Muscle layer of colon (tissue), 2 donors: ENCODE data around the gene EVC.
"Not testable (repeated sequence)": the region's sequence is repeated elsewhere in the genome, so short reads cannot be mapped to it uniquely, and the experiment has no call there.

Experiments used
- H3K27ac ChIP-seq: one replicate; pipeline ENCODE4 v1.7.0; 2013; ENCODE audit warnings: low read depth, mild to moderate bottlenecking, low read length, moderate library complexity
- H3K27me3 ChIP-seq, 2 donors: one replicate each; pipeline ENCODE4 v1.7.0; 2013; ENCODE audit warnings: low read length in 2 of 2, mild to moderate bottlenecking in 2 of 2; ENCODE audit not compliant: insufficient read depth in 2 of 2, control insufficient read depth in 1 of 2
- H3K36me3 ChIP-seq: one replicate; pipeline ENCODE4 v1.7.0; 2013; ENCODE audit warnings: mild to moderate bottlenecking, low read length; ENCODE audit not compliant: insufficient read depth
- H3K4me1 ChIP-seq: one replicate; pipeline ENCODE4 v1.7.0; 2013; ENCODE audit warnings: mild to moderate bottlenecking, low read length; ENCODE audit not compliant: insufficient read depth
- H3K4me3 ChIP-seq, 2 donors: one replicate each; pipeline ENCODE4 v1.7.0; 2013; ENCODE audit warnings: low read length in 2 of 2, low read depth in 1 of 2, mild to moderate bottlenecking in 1 of 2, moderate library complexity in 1 of 2
- H3K9ac ChIP-seq: one replicate; pipeline ENCODE4 v1.7.0; 2013; ENCODE audit warnings: low read length
- H3K9me3 ChIP-seq: one replicate; pipeline ENCODE4 v1.7.0; 2013; ENCODE audit warnings: mild to moderate bottlenecking, low read length
- donor health status: abdominal sarcoma.
- donor health status: Adenocarcinoma of cecum.

The EVC gene

DNA sequence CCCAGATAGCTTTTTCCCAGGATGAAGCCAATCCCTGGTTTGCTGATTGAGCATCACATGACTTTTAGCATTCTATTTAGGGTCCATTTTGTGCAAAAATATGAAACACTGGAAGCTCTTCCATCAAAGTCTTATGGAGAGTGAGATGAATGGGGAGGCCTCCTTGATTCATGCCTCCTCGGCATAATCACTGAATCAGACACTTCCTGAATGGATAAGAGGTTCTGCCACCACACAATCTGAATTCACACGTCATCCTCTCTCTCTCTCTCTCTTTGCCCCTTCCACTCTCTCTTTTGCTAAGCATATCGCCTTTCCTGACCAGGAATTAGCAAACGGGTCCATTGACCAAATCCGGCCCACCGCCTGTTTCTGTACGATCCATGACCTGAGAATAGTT is 113.2 kb downstream of the EVC start:
- peaks cover 6% of the 10 kb centered on the region for H3K4me1 ChIP-seq
- H3K27me3 ChIP-seq: no peaks in the 10 kb centered on the region
- no peak overlapping the region for H3K9ac ChIP-seq
- H3K4me3 ChIP-seq: no peak overlapping the region
- no peaks in the 10 kb centered on the region for H3K9me3 ChIP-seq
- peaks cover 19% of the 10 kb centered on the region for H3K36me3 ChIP-seq
- no peak overlapping the region for H3K27ac ChIP-seq

DNA sequence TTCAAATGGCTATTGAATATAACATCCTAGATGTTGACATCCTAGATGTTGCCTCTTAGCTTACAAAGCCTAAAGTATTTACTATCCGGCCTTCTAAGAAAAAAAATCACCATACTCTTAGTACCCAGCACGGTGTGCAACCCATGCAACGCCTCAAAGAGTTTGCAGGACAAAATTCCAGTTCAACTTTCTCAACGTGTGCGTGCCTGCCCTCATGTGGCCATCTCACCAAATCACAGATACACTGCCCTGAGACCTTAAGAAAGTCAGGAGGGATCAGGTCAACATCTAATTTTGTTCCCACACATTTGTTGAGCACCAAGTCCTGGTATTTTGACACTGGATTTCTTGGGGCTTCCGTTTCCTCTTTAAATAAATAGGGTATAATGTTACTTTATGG is 113.6 kb downstream of the EVC start:
- Histone ChIP-seq H3K9ac (no peak overlapping the region), H3K9me3 (no peaks in the 10 kb centered on the region), H3K36me3 (peaks cover 19% of the 10 kb centered on the region), H3K27me3 (no peaks in the 10 kb centered on the region), H3K27ac (no peak overlapping the region), H3K4me1 (peaks cover 6% of the 10 kb centered on the region), H3K4me3 (no peak overlapping the region)

DNA sequence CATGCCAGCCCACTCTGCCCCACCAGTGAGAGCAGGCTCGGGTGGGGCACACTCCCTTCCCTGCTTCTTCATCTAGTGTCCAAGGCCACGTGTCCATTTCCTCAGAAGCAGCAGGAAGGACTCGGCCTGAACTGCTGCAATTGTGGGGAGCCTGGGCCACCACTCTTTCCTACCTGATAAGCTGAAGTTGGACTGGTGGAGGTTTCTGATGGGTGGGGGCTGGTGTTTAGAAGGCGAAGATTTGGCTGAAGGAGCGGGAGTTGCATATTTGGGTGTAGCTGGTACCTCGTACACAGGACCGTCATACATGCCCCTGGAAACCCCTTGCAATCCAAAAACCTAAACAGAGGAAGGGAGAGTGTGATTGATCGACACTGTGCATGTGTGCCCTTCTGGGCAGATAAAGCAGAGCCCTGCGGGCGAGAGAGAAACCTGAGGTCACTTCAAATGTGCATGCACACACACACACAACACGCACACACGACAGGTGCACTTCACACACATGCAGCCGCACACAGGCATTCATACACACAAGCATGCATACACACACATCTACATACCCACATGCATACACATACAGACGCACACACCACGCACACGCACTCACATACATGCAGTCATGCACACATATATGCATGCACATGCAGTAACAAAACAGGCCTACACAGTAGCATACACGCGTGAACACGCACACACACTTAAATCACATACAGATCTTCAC is 114.5 kb downstream of the EVC start:
- H3K9me3 ChIP-seq: no peaks in the 10 kb centered on the region
- no peak overlapping the region for H3K27ac ChIP-seq
- no peak overlapping the region for H3K4me3 ChIP-seq
- H3K36me3 ChIP-seq: peaks cover 19% of the 10 kb centered on the region
- no peaks in the 10 kb centered on the region for H3K27me3 ChIP-seq
- peaks cover 6% of the 10 kb centered on the region for H3K4me1 ChIP-seq
- H3K9ac ChIP-seq: no peak overlapping the region

DNA sequence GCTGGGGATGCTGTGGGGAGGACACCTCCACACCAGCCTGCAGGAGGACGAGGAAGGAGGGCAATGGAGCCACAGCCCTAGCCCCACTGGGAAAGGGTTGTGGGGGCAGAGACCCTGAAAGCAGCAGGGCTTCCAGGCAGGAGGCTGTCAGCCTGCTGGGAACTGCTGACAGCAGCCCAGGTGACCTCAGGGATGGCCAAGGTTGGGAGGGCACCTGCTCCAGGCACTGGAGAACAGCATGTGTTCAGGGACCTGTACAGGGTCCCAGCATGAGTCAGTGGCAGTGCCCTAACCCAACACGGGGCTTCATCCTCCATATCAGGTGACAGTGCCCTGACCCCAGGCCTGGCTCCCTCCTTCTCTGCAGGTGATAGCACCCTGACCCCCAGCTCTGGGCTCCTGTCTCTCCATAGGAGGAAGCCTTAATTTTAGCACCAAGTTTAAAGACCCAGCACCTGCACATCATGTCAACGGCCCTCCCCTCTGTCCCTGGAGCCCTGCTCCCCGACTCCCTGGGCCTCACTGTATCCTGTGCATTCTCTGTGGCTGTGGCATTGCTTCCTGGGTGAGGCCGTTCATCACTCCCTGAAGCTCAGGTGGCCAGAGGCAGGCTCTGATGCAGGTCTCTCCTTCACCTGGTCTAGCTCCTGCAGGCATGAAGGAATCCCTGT is 115.6 kb downstream of the EVC start:
- no peak overlapping the region for H3K4me3 ChIP-seq
- no peaks in the 10 kb centered on the region for H3K9me3 ChIP-seq
- H3K27ac ChIP-seq: no peak overlapping the region
- H3K36me3 ChIP-seq: peaks cover 10% of the 10 kb centered on the region
- H3K4me1 ChIP-seq: peaks cover 6% of the 10 kb centered on the region
- H3K27me3 ChIP-seq: no peaks in the 10 kb centered on the region
- no peak overlapping the region for H3K9ac ChIP-seq

DNA sequence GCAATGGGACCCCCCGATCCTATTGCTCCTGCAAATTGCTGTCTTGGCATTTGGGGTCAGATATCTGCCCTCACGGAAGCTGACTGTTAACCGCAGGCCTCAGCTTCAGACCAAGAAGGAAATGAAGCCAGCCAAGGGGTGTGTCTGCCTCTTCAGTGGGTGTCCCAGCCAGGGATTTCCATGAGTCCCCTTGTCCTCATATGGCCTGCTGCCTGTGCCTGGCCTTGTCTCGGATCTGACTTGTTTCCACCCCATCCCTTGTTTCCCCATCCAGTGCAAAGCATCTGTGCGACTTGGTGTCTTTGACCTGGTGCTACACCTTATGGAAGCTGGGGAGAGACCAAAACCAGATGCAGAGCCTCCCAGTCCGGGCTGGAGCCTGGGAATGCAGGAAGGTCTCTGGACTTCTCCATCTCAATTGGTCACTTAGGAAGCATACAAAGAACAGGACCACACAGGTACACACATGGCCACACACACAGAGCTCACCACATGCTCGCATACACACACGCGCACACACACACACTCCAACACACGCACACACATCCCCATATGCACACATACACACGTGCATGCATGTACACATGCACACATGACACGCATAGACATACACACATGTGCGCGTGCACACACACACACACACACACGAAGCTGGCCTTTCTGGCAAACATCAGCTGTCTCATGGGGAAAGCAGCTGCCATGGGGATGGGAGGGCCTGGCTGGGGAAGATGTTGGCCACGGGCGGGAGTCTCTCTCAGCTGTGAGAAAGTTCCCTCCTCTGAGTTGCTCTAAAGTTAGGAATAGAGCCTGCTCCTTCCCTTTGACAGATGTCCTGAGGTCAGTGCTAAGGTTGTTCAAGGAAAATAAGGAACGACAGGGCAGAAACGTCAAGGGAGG is 116.4 kb downstream of the EVC start:
- Histone ChIP-seq H3K4me3 (no peak overlapping the region), H3K36me3 (peaks cover 3% of the 10 kb centered on the region), H3K9ac (no peak overlapping the region)

DNA sequence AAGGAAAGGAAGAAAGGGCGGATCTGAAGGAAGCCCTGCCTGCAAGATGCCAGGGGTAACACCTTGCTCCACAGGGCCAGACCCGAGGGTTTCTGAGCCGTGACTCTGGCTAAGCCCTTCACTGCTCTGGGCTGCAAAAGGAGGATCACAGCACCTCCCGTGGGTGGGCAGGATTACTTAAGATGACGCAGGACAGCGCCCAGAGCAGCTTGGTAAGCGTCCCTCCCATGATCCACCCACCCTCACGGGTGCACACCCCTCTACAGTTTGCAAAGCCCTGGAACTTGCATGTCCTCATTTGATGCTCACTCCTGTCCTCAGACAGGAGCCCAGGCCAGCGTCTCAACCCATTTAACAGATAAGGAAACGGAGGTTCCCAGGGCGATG is 117.0 kb downstream of the EVC start:
- H3K36me3 ChIP-seq: peaks cover 3% of the 10 kb centered on the region
- no peak overlapping the region for H3K9ac ChIP-seq
- no peak overlapping the region for H3K27ac ChIP-seq
- peaks cover 6% of the 10 kb centered on the region for H3K4me1 ChIP-seq
- H3K27me3 ChIP-seq: no peaks in the 10 kb centered on the region
- H3K4me3 ChIP-seq: no peak overlapping the region
- no peaks in the 10 kb centered on the region for H3K9me3 ChIP-seq

More for the DNA sequence above, 116.4 kb downstream of the EVC start:
- Histone ChIP-seq H3K4me1 (peaks cover 6% of the 10 kb centered on the region), H3K9me3 (no peaks in the 10 kb centered on the region), H3K27ac (no peak overlapping the region), H3K27me3 (no peaks in the 10 kb centered on the region)

DNA sequence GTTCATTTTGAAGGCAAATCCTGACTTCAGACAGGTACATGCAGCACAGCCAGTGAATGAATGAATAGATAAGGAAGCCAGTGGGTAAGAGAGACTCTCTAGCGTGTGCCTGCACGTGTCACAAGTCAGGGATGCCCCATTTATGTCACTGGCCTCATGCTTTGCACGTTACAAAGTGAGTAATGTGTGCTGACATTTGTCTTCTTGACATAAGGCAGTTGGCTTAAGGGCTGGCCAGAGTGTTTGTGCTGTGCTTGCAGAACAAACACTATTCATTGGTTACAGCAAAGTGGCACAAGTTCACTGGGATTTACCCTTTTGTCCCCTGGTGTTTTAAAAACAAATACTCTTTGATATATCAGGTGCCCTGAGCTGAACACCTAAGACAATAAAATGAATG is 125.9 kb downstream of the EVC start:
- H3K9me3 ChIP-seq: no peaks in the 10 kb centered on the region
- no peaks in the 10 kb centered on the region for H3K27me3 ChIP-seq
- H3K4me1 ChIP-seq: peaks cover 4% of the 10 kb centered on the region
- H3K27ac ChIP-seq: no peak overlapping the region
- H3K9ac ChIP-seq: no peak overlapping the region
- no peaks in the 10 kb centered on the region for H3K36me3 ChIP-seq
- no peak overlapping the region for H3K4me3 ChIP-seq

DNA sequence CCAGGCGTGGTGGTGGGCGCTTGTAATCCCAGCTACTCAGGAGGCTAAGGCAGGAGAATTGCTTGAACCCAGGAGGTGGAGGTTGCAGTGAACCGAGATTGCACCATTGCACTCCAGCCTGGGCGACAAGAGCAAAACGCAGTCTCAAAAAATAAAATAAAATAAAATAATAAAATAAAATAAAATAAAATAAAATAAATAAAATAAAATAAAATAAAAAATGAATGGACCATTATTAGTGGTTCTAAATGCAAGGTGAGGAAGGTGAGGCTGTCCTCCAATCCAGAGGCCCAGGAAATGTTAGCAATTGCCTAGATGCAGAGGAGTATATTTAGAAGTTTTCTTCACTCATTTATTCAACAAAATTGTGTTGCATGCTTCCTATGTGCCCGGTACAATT is 126.5 kb downstream of the EVC start:
- H3K36me3 ChIP-seq, H3K9ac ChIP-seq, H3K27ac ChIP-seq, H3K4me3 ChIP-seq, H3K9me3 ChIP-seq, H3K4me1 ChIP-seq, H3K27me3 ChIP-seq: not testable (repeated sequence)

DNA sequence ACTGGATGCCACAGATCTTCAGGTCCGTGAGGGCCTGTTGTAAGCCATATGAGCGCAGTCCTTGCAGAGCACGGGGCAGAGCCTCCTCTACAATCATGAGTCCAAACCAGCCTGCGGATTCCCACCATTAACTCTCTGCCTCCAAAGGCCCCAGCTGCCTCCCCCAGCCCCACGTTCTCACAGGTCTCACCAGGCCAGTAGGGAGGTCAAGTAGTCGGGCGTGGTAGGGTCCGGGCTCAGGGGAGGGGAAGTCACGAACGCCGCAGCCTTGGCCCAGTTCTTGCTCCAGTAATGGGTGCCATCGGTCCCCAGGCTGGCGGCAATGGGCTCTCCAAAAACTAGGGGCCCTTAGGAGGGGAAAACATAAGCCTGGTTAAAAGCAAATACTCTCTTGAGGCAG is 128.3 kb downstream of the EVC start:
- Histone ChIP-seq H3K9ac (no peak overlapping the region), H3K4me3 (no peak overlapping the region), H3K9me3 (no peaks in the 10 kb centered on the region), H3K4me1 (peaks cover 9% of the 10 kb centered on the region), H3K36me3 (no peaks in the 10 kb centered on the region), H3K27ac (no peak overlapping the region), H3K27me3 (no peaks in the 10 kb centered on the region)

DNA sequence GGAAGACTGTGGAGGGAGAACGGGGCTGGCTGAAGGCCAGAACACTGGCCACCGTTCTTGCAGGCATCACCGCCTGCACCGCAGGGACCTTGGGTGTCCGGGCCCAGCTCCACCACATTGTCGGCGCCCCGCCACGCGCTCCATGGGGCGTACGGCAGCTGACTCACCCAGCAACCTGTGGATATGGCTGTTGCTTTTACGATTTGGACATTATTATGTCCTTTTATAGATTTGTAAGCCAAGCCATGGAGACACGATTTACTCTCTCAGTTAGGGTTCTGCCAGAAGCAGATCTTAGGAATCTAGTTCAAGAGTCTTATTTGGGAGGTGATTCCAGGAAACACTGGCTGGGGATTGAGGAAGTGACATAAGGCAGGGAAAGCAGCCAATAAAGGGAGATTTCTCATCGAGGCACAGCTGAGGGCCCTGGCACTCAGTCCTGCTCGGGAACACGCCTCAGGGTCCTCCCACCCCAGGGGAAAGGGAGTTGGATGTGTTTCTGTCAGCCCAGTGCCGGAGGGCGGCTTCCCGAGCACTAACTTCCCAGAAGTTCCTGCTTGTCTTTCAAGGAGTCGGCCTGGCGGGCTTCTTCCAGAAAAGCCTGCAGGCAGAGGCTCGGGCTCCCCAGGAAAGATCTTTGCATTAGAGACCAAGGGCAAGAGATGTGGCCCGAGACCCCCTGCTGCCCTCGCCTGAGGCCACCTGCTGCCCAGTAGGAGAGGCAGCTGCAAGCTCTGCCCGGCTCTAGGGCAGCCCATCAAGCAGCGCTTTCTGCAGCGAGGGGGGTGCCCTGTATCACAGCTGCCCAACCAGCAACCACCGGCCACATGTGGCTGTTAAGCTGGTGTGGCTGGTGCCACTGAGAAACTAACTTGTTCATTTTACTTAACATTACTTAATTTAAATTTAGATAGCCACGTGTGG is 129.0 kb downstream of the EVC start:
- Histone ChIP-seq H3K27ac (peak overlapping the region; percentile 12), H3K4me1 (peaks cover 16% of the 10 kb centered on the region), H3K27me3 (no peaks in the 10 kb centered on the region), H3K4me3 (no peak overlapping the region), H3K36me3 (no peaks in the 10 kb centered on the region), H3K9ac (no peak overlapping the region), H3K9me3 (no peaks in the 10 kb centered on the region)

DNA sequence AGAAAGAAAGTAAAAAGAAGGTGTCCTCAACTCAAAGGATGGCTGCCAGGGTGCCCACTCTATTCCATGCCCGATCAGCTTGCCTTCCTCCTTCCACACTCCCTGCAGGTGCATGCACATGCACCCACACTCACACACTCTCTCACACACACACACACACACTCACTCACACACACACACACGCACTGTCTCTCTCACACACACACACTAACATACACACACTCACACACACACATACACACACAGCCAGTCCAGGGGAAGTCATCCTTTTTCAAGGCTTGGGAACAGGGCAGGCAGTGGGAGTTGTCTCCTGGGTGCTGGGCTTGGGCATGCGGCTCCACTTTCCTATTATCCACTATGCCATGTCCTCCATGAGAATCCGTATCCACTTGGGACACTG is 131.5 kb downstream of the EVC start:
- Histone ChIP-seq H3K9ac (no peak overlapping the region), H3K9me3 (no peaks in the 10 kb centered on the region), H3K27me3 (no peaks in the 10 kb centered on the region), H3K36me3 (no peaks in the 10 kb centered on the region), H3K4me1 (peaks cover 21% of the 10 kb centered on the region), H3K4me3 (no peak overlapping the region), H3K27ac (no peak overlapping the region)
